ENCODE results near the gene DKKL1. TPM values are rescaled to one million over a fixed set of nuclear protein-coding genes. Genes with fewer than 3 reads are reported as not detected.

The DKKL1 gene
- total RNA-seq, 1 donor from 2014 or later, result not detected

DNA sequence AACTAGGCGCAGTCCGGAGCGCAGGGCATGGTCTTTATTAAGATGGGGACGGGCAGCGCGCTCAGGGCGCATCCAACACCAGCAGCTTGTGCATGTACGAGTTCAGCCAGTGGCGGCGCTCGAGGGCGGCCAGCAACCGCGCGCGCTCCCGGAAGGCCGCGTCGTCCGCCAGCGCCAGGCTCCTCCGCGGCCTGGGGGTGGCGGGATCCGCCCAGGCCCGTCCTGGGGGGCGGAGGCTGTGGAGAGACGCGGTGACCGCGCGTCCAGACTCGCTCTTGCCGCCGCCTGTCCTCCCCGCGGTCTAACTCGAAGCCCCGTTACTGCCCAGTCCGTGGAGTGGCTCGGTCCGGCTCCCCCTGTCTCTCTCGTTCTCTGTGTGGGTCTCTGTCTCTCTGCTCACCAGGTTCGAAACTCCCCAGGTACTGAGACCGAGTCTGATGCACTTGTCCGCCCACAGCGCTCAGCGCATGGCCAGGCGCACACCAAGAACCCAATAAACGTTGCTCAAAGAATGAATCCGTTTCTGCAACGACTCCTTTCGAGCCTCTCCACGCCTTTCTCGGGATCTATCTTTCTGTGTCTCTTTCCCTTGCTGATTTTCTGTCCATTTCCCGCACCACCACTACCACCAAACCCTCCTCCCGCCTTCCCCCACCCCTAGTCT is 58.9 kb downstream of the DKKL1 start:
- peaks cover 28% of the 10 kb centered on the region for H3K27me3 ChIP-seq
- intact Hi-C loops (cut with DNase I), result no loop called here
- H3K4me1 ChIP-seq, result peaks cover 6 to 17% of the 10 kb centered on the region in 2 donors
- H3K4me3 ChIP-seq, result peak overlapping the region; percentile 38 to 48
- H3K27ac ChIP-seq, result no peak overlapping the region
- H3K9me3 ChIP-seq, result no peaks in the 10 kb centered on the region
- no peaks in the 10 kb centered on the region for H3K36me3 ChIP-seq
- DNase-seq (ENCODE audit: low spot score in 2 of 2), result no peak
- TF ChIP-seq, protein P1, sequence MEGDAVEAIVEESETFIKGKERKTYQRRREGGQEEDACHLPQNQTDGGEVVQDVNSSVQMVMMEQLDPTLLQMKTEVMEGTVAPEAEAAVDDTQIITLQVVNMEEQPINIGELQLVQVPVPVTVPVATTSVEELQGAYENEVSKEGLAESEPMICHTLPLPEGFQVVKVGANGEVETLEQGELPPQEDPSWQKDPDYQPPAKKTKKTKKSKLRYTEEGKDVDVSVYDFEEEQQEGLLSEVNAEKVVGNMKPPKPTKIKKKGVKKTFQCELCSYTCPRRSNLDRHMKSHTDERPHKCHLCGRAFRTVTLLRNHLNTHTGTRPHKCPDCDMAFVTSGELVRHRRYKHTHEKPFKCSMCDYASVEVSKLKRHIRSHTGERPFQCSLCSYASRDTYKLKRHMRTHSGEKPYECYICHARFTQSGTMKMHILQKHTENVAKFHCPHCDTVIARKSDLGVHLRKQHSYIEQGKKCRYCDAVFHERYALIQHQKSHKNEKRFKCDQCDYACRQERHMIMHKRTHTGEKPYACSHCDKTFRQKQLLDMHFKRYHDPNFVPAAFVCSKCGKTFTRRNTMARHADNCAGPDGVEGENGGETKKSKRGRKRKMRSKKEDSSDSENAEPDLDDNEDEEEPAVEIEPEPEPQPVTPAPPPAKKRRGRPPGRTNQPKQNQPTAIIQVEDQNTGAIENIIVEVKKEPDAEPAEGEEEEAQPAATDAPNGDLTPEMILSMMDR (IDR thresholded peaks at IDR 0.05), result peak in 2 of 3 experiments; percentile 25 to 45

DNA sequence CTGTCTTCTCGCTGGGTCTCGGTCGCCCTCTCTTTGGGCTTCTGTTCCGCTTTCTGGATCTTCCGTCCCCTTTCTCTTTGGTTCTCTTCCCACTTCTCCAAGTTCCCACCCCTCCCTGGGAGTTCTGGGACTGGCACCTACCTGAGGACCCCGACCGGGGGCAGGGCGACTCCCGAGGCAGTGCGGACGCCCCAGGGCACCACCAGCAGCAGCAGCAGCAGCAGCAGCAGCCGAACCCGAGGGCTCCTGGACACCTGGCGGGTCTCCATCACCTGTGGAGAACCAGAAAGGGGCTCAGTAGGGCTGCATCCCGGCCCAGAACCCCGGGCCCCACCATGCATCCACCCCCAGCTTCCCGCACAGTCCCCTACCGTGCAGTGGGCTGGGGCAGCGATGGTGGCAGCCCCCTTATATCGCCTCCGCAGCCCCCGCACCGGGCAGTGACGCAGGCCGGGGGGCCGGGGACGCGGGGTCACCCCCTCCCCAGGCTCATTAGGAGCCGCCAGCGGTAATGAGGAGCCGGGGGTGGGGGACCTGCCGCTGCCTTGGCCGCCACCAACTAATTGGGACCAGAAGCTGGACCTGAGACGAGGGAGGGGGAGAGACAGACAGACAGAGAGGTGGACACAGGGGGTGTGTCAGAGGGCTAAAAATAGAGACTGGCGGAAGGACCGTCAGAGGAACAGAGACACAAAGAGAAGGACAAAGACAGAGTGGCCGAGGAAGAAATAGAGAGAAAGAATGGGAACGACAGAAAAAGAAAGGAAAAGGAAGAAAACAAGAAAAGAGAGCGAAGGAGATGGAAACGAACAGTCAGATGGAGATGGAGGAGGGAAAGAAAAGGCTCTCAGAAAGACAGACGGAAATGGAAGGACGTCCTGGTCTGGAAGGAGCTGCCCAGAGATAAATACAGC is 59.7 kb downstream of the DKKL1 start, which contains the start of gene PTH2:
Gene PTH2, minus strand, starts transcription at position 371 of the 914 bp plus-strand sequence. Its CDS starts 102 bp downstream, at position 269.
- H3K9me3 ChIP-seq, result no peaks in the 10 kb centered on the region

DNA sequence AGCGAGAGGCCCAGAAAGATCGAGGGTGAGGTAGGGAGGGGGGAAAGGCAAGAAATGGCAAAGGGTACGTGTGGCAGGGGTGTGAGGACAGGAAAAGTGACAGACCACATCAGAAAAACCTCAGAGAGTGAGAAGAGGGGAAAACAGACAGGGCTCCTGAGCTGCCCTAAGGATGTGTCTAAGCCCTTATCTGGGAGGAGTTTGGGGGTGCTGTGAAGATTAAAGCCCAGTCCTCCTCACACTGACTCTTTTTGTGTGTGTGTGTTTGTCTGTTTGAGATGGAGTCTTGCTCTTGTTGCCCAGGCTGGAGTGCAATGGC is 60.3 kb downstream of the DKKL1 start:
- Histone ChIP-seq H3K27me3 (peaks cover 28% of the 10 kb centered on the region), H3K9me3 (no peaks in the 10 kb centered on the region), H3K4me3 (no peak overlapping the region), H3K36me3 (no peaks in the 10 kb centered on the region), H3K4me1 (peaks cover 6 to 22% of the 10 kb centered on the region in 2 donors), H3K27ac (no peak overlapping the region)
- TF ChIP-seq, protein P1 (IDR thresholded peaks at IDR 0.05), result no peak
- intact Hi-C loops (cut with DNase I), result no loop called here
- DNase-seq (ENCODE audit: low spot score in 2 of 2), result no peak

More for the DNA sequence above, 59.7 kb downstream of the DKKL1 start, which contains the start of gene PTH2:
- H3K27ac ChIP-seq, result no peak within 1 kb of the TSS
- peaks cover 6 to 21% of the 10 kb centered on the region in 2 donors for H3K4me1 ChIP-seq
- H3K36me3 ChIP-seq, result no peaks in the 10 kb centered on the region
- DNase-seq (ENCODE audit: low spot score in 2 of 2), result no peak
- intact Hi-C loops (cut with DNase I), result no loop called here
- H3K27me3 ChIP-seq, result peaks cover 28% of the 10 kb centered on the region
- peak within 1 kb of the TSS; percentile 38 to 48 for H3K4me3 ChIP-seq
- TF ChIP-seq, protein P1 (IDR thresholded peaks at IDR 0.05), result no peak

Other genes with a start within 250 kb of the DKKL1 start
- 42.1 TPM for gene LIN7B, start 249.5 kb upstream of the DKKL1 start, total RNA-seq
- not detected for gene C19orf73, start 244.7 kb upstream of the DKKL1 start, total RNA-seq
- 33.3 TPM for gene PPFIA3, start 244.3 kb upstream of the DKKL1 start, total RNA-seq
- gene HRC, start 208.5 kb upstream of the DKKL1 start, total RNA-seq, result not detected
- gene TRPM4, start 206.1 kb upstream of the DKKL1 start, total RNA-seq, result 63.4 TPM
- 0.85 TPM for gene SLC6A16, start 38.7 kb upstream of the DKKL1 start, total RNA-seq
- gene CD37, start 28.5 kb upstream of the DKKL1 start, total RNA-seq, result 15.6 TPM
- gene TEAD2, start 1.5 kb upstream of the DKKL1 start, total RNA-seq, result 51.4 TPM
- gene KASH5, start 24.4 kb downstream of the DKKL1 start, total RNA-seq, result not detected
- gene PTH2, start 59.6 kb downstream of the DKKL1 start, total RNA-seq, result not detected
- not detected for gene GFY, start 61.5 kb downstream of the DKKL1 start, total RNA-seq
- gene SLC17A7, start 77.7 kb downstream of the DKKL1 start, total RNA-seq, result 15.4 TPM
- gene PIH1D1, start 87.9 kb downstream of the DKKL1 start, total RNA-seq, result 177 TPM
- gene ALDH16A1, start 89.3 kb downstream of the DKKL1 start, total RNA-seq, result 27.9 TPM
- gene FLT3LG, start 110.3 kb downstream of the DKKL1 start, total RNA-seq, result 37.3 TPM
- gene RPL13A, start 123.7 kb downstream of the DKKL1 start, total RNA-seq, result 2,737 TPM
- gene RPS11, start 132.6 kb downstream of the DKKL1 start, total RNA-seq, result 3,554 TPM
- 264 TPM for gene FCGRT, start 148.8 kb downstream of the DKKL1 start, total RNA-seq
- gene RCN3, start 164.1 kb downstream of the DKKL1 start, total RNA-seq, result 116 TPM
- 85.3 TPM for gene NOSIP, start 216.7 kb downstream of the DKKL1 start, total RNA-seq
- gene PRRG2, start 217.4 kb downstream of the DKKL1 start, total RNA-seq, result not detected
- 23.6 TPM for gene PRR12, start 227.3 kb downstream of the DKKL1 start, total RNA-seq